ENCODE data around the gene SEPSECS. TPM values are rescaled to one million over a fixed set of nuclear protein-coding genes. Genes with fewer than 3 reads are reported as not detected.

SEPSECS gene
- total and polyA plus RNA-seq, 2 of the 8 experiments (the other 6 are each of a cell fraction or from before 2014, with no cell fraction given) = 1.9 to 4.1 TPM

DNA sequence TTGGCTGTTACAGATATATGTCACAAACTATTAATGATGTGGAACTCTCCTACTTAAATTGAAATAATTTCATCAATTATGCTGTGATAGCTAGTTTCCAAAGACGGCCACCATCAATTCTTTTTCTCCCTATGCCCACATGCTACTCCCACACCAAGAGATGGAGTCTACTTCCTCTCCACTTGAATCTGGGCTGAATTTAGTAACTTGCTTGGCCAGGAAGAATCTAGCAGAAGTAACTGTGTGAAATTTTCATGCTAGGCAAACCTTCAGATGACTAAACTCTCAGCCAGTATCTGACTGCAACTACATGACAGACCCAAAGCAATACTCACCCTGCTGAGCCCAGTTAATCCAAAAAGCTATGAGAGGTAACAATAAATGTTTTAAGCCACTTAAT is 3.2 kb downstream of the SEPSECS start:
- Histone ChIP-seq H2AFZ (ENCODE audit: low read length) (no peak overlapping the region), H3K18ac (ENCODE audit: extremely low read depth, low read length) (no peak overlapping the region), H3K56ac (replicated peaks; ENCODE audit: insufficient read length, low read depth, low read length) (no peak overlapping the region), H3K79me1 (ENCODE audit: low read depth, low read length) (no peaks in the 10 kb centered on the region), H2AK5ac (ENCODE audit: low read depth, low read length) (no peak overlapping the region), H4K8ac (ENCODE audit: extremely low read depth, insufficient read depth, low read length) (no peak overlapping the region), H3K79me2 (ENCODE audit: control insufficient read depth in 1 of 2, insufficient read depth in 2 of 2, low read length in 2 of 2) (no peaks in the 10 kb centered on the region), H4K5ac (ENCODE audit: insufficient read length, low read depth, low read length) (no peak overlapping the region), H3K4me1 (replicated peaks in 1 of 4; ENCODE audit: control insufficient read depth in 3 of 4, insufficient read depth in 4 of 4, low read length in 3 of 4) (peaks cover 0 to 3% (median 2%) of the 10 kb centered on the region in 4 experiments; a peak in 4 of 7 replicates), H2BK5ac (ENCODE audit: low read depth, low read length) (no peak overlapping the region), H2BK20ac (ENCODE audit: low read length) (no peak overlapping the region), H2BK12ac (ENCODE audit: low read depth, low read length) (no peak overlapping the region), H4K20me1 (replicated peaks in 1 of 2; ENCODE audit: control insufficient read depth in 1 of 2, insufficient read depth in 2 of 2, low read length in 2 of 2) (peaks cover 0 to 1% of the 10 kb centered on the region in 2 experiments), H3K27ac (ENCODE audit: low read depth, low read length) (no peak overlapping the region), H3K27me3 (replicated peaks in 1 of 4; ENCODE audit: control insufficient read depth in 3 of 4, extremely low read depth in 1 of 4, insufficient read depth in 3 of 4, low read length in 3 of 4) (no peaks in the 10 kb centered on the region), H3K23me2 (ENCODE audit: low read depth, low read length) (peaks cover 7% of the 10 kb centered on the region), H2BK15ac (ENCODE audit: low read length) (no peak overlapping the region), H3K9me3 (ENCODE audit: insufficient read depth in 2 of 2, low read depth in 1 of 2, low read length in 1 of 2) (no peaks in the 10 kb centered on the region), H3K14ac (ENCODE audit: insufficient read length) (no peak overlapping the region), H3K4me3 (ENCODE audit: extremely low read depth in 1 of 4, insufficient read depth in 2 of 4, low read depth in 3 of 4, low read length in 4 of 4) (no peak overlapping the region), H3K4ac (replicated peaks; ENCODE audit: insufficient read length, low read depth, low read length) (no peak overlapping the region), H3K4me2 (ENCODE audit: insufficient read depth in 1 of 2, low read depth in 2 of 2, low read length in 2 of 2) (no peak overlapping the region), H2BK120ac (replicated peaks; ENCODE audit: low read depth, low read length) (no peak overlapping the region), H3K23ac (ENCODE audit: insufficient read length) (no peak overlapping the region), H3K36me3 (ENCODE audit: control insufficient read depth in 2 of 4, insufficient read depth in 4 of 4, low read length in 3 of 4) (peaks cover 0 to 3% (median 0%) of the 10 kb centered on the region in 4 experiments; a peak in 1 of 8 replicates), H3K9ac (replicated peaks in 1 of 4; ENCODE audit: extremely low read depth in 1 of 4, low read depth in 3 of 4, low read length in 3 of 4) (no peak overlapping the region), H4K91ac (replicated peaks; ENCODE audit: insufficient read length, low read length) (no peak overlapping the region)
- WGBS, 2 experiments (ENCODE audit: extremely low coverage in 1 of 2, insufficient coverage in 1 of 2, insufficient read length in 1 of 2, insufficient replicate concordance in 2 of 2, low coverage in 1 of 2, low lambda C conversion rate in 2 of 2, missing lambda C conversion rate in 1 of 2) = 88% methylated on average over 1 of the region's 1 CpG; no CpG with 5 or more reads in 1 of the 2 experiments
- ChIA-PET CTCF (ENCODE audit: partially characterized antibody) (interaction anchor here (1.2 kb wide), 1 partner anchor 13 kb away, joined by 3 read pairs; no protein-coding TSS in a partner anchor), POLR2A (ENCODE audit: partially characterized antibody) (no interaction called here)
- DNase-seq (ENCODE audit: low read depth in 1 of 2, low spot score in 2 of 2) (no peak), FAIRE-seq (no peak)
- TF ChIP-seq TAF1 (IDR thresholded peaks at IDR 0.05; ENCODE audit: low read depth, low read length) (no peak), SP1 (IDR thresholded peaks at IDR 0.05; ENCODE audit: low read depth, low read length) (no peak), MAFK (IDR thresholded peaks at IDR 0.05; ENCODE audit: low read depth, low read length) (no peak), CREB1 (IDR thresholded peaks at IDR 0.05) (no peak), SIN3A (conservative IDR thresholded peaks at IDR 0.05 in 1 of 2, IDR thresholded peaks at IDR 0.05 in 1 of 2; ENCODE audit: low read depth in 1 of 2, low read length in 2 of 2) (no peak), JUN (IDR thresholded peaks at IDR 0.05; ENCODE audit: low read depth, low read length) (no peak), JUND (IDR thresholded peaks at IDR 0.05; ENCODE audit: low read length) (no peak), EZH2 (IDR thresholded peaks at IDR 0.05; ENCODE audit: low read depth, low read length, severe bottlenecking) (no peak), GTF2F1 (IDR thresholded peaks at IDR 0.05; ENCODE audit: borderline replicate concordance, low read depth, low read length) (no peak), TAF7 (optimal IDR thresholded peaks at IDR 0.05; ENCODE audit: borderline replicate concordance, low read depth, low read length) (no peak), CEBPB (IDR thresholded peaks at IDR 0.05; ENCODE audit: low read depth, low read length) (no peak), SP2 (IDR thresholded peaks at IDR 0.05; ENCODE audit: low read length) (no peak), POLR2A (IDR thresholded peaks at IDR 0.05; ENCODE audit: control extremely low read depth in 1 of 2, low read depth in 2 of 2, low read length in 2 of 2) (no peak), ATF3 (IDR thresholded peaks at IDR 0.05; ENCODE audit: insufficient read depth, low read depth, low read length) (no peak)

All from H1 (cell line).